SHP77 treated with DMSO at 0.1 percent for 48 hours (cell line): ENCODE measurements around the gene IGSF6.
"Not testable (repeated sequence)": the region's sequence is repeated elsewhere in the genome, so short reads cannot be mapped to it uniquely, and the experiment has no call there.

Experiments used
- DNase-seq: peaks from one replicate; lab custom pipeline; 2025; lab: John Stamatoyannopoulos, UW

IGSF6 gene

DNA sequence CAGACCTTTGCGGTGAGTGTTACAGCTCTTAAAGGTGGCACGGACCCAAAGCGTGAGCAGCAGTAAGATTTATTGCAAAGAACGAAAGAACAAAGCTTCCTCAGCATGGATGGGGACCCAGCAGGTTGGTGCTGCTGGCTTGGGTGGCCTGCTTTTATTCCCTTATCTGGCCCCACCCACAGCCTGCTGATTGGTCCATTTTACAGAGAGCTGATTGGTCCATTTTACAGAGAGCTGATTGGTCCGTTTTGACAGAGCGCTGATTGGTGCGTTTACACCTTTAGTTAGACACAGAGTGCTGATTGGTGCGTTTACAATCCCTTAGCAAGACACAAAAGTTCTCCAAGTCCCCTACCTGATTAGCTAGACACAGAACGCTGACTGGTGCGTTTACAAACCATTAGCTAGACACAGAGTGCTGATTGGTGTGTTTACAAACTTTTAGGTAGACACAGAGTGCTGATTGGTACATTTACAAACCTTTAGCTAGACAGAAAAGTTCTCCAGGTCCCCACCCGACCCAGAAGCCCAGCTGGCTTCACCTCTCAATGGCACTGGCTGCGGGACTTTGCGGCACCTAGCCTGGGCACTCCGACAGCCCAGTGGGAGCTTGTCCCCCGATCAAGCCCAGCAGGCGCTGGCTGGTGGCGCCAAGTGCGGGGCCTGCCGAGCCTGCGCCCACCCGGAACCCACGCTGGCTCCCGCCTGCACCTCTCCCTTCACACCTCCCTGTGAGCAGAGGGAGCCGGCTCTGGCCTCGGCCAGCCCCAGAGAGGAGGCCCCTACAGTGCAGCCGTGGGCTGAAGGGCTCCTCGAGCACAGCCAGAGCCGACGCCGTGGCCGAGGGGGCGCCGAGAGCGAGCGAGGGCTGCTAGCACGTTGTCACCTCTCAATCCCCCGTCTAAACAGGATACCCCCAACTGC lies 22.5 kb downstream of the IGSF6 start:
- not testable (repeated sequence) for DNase-seq

DNA sequence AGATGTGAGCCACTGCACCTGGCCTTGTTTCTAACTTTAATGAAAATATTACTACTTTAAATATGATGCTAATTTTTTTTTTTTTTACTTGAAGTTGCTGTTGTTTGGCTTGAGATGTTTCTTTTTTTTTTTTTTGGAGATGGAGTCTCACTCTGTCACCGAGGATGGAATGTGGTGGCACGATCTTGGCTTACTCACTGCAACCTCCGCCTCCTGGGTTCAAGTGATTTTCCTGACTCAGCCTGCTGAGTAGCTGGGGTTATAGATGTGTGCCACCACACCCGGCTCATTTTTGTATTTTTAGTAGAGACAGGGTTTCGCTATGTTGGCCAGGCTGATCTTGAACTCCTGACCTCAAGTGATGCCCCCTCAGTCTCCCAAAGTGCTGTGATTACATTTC lies 23.6 kb downstream of the IGSF6 start:
- DNase-seq = no peak

DNA sequence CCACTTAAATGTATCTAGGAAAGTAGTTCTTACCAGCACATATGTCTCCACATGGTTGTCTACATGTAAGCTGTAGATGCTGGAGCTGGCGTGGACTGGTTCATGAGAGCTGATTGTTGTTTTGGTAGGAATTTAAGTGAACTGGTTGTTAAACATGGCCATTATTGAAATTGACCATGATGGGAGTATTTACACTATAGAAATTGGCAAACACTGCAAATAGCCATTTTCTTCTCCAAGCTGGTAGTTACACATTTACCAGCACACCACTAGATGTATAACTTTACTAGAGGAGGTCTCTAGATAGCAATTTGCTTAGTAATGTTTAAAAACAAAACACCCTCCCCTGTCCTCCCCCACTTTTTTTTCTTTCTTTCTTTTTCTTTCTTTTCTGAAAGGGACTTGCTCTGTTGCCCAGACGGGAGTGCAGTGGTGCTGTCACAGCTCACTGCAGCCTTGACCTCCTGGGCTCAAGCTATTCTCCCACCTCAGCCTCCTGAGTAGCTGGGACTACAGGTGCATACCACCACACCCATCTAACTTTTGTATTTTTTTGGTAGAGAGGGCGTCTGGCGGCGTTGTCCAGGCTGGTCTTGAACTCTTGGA lies 24.2 kb downstream of the IGSF6 start:
- no peak for DNase-seq

DNA sequence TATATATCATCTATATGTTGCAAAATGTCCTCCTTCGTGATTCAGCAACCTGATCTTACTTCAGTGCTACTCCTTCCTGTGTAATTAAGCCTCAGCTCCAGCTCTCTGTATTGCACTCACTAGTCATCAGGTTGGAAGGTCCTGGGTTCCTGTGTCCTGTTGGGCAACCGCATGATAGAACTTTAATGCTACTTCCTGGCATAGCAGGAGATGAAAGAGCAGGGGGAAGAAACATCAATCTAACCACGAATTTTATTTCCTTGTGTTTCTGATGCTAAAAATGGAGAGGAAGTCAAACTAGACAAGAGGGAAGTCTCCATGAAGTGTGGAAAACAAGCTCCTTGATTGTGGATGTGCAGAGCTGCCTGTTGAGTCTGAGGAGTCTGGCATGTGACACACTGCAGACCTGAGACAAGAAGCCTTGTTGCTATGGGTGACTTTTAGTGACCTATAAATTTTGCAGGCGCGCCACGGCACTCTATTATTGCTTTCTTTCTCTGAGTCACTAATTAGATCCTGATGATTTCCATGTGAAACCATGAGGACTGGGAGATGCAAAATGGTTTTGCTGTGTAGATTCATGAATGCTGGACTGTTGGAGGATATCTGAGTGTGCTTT lies 25.6 kb downstream of the IGSF6 start:
- no peak for DNase-seq

DNA sequence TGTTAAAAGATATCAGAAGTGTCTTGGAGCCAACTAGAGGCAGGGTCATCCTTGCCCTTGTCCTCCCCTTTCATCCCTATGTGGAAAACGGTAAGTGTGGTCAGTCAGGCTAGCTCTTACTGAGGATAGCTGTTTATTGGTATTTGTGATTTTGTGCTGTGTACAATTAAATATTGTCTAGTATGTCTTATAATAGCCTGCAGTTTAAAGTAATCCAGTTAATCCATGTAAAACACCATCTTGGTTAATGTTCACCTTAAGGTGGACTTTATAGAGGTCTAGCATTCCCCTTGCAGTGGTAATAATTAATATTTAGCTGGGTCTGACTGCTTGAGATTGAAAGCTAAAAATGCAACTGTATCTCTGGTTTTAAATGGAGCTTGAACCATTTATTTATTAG lies 27.4 kb downstream of the IGSF6 start:
- no peak for DNase-seq

DNA sequence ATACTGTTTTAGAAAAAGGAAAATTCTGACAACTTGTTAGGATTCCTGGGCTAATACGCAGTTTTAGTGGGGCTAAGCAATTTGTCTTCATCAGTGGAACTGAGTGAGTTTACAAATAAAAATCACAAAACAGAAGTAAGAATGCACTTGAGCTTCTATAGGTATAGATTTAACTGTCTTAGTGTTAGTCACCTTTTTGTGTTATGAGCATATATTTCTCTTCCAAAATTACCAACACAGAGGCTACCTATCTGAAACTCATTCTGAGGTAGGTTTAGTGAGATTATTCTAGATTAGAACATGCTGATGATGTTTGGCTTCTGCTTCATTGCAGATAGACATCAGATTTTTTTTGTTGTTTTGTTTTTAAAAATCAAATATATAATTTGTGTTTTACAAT lies 29.9 kb downstream of the IGSF6 start:
- DNase-seq = no peak

DNA sequence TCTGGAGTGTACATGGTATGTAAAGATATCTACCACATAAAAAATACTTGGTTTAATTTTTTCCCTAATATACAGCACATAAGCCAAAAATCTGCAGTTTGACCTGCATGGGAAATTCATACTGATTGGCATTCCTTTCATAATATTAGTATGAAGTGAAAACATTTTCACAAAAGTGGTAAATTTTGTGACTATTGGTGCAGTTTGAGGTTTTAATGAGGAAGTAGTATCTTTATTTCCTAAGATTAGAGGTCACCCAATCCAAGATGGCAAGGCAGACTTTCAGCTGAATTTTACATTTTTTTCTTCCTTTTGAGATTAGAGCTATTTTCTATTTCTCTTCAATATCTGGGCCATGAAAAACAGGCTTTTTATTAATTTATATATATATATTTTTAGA lies 31.8 kb downstream of the IGSF6 start:
- DNase-seq = no peak

DNA sequence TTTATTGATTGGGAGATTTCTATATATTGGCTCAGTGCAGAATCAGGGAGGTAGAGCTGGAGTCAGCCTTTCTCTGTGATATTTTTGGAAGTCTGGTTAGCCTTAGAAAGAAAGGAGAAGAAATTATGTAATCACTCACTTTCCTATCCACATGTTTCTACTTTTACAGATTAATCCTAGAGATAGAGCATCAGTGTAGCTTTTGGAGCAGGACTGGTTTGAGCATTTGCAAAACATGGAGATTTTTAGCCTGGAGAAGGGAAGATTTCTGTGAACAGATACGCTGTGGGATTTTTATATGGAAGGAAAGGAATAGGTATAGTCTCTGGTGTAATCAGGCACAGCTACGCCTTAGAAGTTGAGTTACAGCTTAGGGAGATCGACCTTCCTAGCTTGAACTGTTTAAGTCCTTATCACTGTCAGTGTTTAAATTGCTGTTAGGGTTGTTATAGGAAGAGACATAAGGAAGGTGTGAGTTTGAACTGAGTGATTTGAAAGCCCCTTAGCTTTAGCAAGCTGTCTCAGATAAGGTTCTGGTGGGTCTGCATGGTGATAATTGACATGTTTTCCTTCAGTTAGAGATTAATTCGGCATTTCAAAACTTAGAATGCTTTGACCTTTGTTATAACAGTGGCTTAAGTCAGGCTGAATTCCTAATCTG lies 32.5 kb downstream of the IGSF6 start:
- no peak for DNase-seq

DNA sequence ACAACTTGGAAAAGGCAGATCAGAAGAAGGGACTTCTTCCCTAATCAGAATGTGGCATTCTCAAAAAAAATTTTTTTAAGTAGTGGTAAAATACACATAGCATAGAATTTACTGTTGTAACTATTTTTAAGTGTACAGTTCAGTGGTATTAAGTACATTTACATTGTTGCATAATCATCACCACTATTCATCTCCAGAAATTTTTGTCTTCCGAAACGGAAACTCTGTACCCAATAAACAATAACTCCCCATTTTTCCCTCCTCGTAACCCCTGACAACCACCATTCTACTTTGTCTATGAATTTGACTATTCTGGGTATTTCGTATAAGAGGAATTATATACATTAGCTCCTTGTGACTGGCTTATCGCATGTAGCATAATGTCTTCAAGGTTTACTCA lies 34.1 kb downstream of the IGSF6 start:
- no peak for DNase-seq

DNA sequence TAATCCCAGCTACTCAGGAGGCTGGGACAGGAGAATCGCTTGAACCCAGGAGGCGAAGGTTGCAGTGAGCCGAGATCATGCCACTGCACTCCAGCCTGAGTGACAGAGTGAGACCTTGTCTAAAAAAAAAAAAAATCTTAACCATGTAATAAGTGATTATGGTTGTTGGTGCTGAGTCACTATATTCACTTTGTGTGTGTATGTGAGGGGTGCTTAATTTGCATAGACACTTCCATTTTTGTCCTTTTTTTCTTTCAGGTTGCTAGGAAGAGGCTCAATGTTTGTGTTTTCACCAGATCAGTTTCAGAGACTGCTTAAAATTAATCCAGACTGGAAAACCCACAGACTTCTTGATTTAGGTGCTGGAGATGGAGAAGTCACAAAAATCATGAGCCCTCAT lies 34.8 kb downstream of the IGSF6 start:
- no peak for DNase-seq

DNA sequence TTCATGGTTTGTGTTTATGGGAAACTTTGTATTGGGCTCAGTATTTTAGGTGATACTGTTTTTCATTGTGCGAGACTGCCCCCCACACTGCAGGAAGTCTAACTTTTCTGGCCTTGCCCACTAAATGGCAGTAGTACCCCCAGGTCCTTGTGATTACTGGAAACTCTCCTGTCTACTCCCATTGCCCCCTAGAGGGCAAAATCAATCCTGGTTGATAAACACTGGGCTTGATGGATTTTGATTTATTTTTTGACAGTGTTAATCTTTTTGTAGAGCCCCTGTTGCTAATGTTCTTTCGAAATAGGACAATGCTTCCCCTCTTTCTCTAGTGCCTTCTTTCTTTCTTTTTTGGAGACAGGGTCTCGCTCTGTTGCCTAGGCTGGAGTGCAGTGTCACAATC lies 37.5 kb downstream of the IGSF6 start:
- no peak for DNase-seq

DNA sequence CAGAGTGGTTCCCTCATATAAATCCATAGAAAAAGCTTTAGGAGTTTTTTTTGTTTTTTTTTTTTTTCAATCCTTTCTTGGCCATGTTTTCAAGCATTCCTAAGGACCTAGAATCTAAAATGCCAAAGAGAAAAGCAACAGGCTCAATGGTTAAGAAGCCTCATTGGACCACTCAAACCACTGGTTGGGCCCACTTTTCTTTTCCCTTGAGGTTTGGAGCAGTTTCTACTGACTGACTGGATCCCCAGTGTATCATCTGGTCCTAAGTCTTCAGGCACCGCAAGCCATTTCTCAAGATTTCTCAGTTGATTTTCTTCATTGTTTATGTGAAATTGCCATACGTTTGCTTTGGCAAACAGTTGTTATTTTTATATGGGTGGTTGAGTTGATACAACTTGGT lies 38.6 kb downstream of the IGSF6 start:
- DNase-seq = no peak

DNA sequence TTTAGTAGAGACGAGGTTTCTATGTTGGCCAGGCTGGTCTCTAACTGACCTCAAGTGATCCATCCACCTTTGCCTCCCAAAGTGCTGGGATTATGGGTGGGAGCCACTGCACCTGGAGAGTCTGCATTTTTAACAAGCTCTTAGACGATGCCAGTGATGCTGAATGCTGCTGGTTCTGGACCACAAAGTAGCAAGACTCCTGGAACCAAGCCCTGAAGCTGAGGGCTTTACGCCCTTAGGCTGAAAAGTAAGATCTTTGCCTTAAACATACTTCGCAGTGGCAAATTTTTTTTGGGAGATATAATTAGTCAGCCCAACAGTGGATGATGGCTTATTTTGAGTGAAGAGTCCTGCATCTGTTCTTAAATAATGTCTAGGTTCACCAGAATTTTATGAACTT lies 39.0 kb downstream of the IGSF6 start:
- no peak for DNase-seq

DNA sequence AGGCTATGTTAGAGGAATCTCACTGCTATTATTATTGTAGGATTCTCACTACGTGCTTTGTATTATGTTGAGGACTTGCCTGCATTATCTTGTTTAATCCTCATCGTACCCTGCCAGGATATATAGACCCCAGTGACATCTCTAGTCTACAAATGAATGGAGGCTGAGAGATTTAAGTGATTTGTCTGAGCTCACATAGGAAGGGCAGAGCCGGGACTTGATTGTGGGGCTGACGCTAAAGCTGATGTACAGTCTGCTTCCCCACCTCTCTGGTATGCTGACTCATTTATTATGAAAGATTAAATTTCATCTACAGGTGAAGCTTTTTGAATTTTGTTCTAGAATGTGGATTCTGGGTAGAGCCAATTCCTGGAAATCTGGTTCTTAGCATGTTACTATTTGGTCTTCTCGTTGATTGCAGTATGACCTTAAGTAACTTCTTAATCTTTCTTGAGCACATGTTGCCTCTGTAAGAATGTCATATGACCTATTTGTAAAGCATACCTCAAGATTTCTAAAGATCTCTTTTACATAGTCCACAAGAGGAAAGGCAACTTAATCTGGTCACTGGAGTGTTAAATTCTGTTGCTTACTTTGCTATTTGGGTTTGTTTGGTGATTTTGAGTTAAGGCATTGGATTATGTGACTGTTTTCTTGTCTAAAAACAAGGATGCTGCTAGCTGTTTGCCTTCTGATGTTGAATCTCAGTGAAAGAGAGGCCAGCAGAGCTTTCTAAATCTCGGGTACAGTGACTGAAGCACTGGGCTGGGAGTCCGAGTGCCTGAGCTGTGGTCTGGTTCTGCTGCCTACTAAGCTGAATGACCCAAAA lies 40.6 kb downstream of the IGSF6 start:
- no peak for DNase-seq

DNA sequence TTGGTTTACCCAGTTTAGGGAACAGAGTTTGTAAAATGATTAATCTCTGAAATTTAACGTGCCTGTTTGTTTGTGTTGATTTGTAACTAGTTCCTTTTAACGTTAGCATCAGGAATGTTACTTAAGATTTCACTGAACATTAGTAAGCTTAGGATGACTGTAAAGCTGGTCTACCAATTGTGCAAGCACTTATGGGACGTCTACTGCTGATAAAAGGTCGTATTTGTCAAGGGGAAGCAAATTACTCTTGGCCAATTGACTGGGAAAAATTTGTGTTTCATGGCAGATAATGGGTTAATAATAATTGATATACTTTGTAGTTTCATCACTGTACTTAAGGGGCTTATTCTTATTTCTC lies 41.2 kb downstream of the IGSF6 start:
- no peak for DNase-seq

DNA sequence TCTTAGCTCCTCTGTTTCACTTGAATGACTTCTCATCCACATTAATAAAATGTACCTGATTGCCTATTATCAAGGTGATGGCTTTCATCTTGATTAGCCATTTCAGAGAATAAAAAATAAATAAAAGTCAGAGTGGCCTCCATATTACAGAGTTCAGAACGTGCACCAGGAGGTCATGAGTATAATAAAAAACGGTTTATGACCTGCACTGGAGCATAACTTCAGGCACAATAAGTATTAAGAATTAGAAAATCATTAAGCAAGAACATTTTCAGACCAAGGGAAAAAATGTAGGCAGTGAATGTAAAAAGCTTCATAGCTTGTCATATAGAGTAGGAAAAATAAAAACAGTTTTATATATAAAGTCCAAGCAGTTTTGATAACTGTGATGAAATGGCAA lies 41.6 kb downstream of the IGSF6 start:
- no peak for DNase-seq

DNA sequence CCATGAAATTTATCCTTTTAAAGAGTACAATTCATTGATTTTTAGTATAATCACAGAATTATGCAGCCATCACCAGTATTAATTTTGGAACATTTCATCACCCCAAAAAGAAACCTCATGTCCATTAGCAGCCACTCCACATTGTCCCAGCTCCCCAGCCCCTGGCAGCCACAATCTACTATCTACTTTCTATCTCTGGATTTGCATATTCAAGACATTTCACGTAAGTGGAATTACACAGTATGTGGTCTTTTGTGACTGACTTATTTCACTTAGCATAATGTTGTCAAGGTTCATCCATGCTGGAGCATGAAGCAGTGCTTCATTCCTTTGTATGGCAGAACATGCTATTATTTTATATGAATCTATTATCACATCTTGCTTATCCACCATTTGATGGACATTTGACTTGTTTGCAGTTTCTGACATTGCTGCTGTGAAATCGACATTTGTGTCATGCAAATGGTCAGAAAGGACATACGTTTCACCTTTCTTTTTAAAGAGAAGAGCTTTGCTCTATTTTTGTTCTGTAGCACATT lies 42.3 kb downstream of the IGSF6 start:
- no peak for DNase-seq

DNA sequence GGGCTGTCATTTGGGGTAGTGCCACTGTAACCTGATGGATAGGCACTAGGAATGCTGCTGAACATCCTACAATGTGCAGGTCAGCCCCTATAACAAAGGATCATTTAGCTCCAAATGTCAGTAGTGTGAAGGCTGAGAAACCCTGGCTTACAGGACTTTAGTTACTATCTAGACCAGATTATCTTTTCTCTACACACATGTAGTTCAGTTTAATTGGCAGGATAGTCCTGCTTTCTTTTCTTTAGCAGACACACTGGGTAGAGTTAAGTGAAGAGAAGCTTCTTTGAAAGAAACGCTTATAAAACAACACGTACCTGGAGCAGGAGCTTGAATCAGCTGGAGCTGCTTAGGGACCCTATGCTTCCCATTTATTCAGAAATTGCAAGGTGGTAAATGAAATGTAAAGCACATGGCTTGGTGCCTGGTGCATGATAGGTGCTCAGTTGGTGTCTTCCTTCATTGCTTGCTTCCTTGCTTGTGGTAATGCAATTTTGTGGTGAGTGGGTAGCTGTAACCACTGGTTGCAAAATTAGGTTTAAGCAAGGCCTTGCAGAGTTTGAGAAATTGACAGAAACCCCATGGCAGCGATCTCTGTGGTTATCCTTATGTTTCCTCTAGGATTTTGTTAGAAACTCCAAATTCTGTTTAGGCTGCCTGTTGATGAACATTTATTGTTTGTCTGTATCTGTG lies 43.6 kb downstream of the IGSF6 start:
- no peak for DNase-seq

DNA sequence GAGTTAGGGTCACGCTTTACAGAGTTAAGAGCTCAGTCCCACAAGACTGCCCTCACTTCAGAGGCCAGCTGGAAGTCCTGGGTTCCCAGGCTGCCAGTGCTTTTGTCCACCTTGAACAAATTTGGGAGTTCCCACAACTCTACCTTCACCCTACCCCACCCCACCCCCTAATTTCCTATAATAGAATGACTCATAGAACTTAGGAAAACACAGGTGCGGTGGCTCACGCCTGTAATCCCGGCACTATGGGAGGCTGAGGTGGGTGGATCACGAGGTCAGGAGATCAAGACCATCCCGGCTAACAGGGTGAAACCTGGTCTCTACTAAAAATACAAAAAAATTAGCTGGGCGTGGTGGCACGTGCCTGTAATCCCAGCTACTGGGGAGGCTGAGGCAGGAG lies 46.6 kb downstream of the IGSF6 start:
- not testable (repeated sequence) for DNase-seq

DNA sequence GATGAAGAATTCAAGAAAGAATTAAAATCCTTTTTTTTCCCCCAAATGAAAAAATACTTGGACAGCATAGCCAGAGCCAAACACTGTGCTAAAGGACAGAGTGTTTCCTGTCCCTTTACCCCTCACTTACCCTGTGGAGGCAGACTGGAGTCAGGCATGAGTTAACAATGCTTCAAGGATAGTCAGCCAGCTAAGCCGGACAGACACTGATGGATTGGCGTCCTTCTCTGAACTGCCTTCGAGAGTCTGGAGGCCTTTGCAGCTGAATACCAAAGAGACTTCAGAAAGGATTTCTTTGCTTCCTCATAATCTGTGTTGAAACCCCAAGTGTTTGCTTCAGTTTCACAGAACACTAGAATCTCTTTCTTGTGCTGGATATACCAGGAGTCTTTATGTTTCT lies 48.5 kb downstream of the IGSF6 start:
- DNase-seq = no peak

DNA sequence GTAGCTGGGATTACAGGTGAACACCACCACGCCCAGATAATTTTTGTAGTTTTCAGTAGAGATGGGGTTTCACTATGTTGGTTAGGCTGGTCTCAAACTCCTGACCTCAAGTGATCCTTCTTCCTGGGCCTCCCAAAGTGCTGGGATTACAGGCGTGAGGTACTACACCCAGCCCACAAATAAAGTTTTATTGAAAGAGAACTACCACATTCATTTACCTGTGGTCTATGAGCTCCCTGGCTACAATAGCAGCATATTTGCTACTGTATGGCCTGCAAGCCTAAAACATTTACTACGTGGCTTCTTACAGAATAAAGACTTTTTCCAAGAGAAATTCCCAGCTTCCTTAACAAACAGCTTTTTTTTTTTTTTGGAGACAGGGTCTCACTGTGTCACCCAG lies 49.6 kb downstream of the IGSF6 start:
- DNase-seq = no peak
